Left colon (tissue), 2 donors: ENCODE data around the gene MRPL10. TPM values are rescaled to one million over a fixed set of nuclear protein-coding genes. Genes with fewer than 3 reads are reported as not detected.

ENCODE experiments used
- ATAC-seq: fragments of 200-7000 bp; cut with Tn5 transposase; one replicate; pipeline ENCODE4 v1.9.1; 2020; ENCODE audit warnings: mild to moderate bottlenecking, moderate library complexity
- DNase-seq, 2 donors: peaks; one replicate each; pipeline ENCODE4 v3.0.0-alpha.2; 2020
- intact Hi-C, 2 donors: fragments of 100-400 bp; cut with DNase I in 1 of 2; cut with micrococcal nuclease in 1 of 2; formaldehyde crosslinking; loops; one replicate each; pipeline versions ENCODE4 v1.11.2 to v1.14.0; 2022; cut with DNase I, micrococcal nuclease
- total RNA-seq, 2 donors: library from RNA; stranded (reverse); fragmentation: NEBNext Ultra II Directional; extraction: Animal tissue kit (Norgen Biotek cat#: 25700); gene quantifications; one replicate each; pipeline ENCODE4 v1.2.1, GENCODE V29; 2021
- donor health status: DM: no; HTN: no; CAD: no.
- donor health status: DM: yes; HTN: yes; CAD: no.

MRPL10 gene
- total RNA-seq, 2 donors from 2014 or later = 31.5 to 37.5 TPM

DNA sequence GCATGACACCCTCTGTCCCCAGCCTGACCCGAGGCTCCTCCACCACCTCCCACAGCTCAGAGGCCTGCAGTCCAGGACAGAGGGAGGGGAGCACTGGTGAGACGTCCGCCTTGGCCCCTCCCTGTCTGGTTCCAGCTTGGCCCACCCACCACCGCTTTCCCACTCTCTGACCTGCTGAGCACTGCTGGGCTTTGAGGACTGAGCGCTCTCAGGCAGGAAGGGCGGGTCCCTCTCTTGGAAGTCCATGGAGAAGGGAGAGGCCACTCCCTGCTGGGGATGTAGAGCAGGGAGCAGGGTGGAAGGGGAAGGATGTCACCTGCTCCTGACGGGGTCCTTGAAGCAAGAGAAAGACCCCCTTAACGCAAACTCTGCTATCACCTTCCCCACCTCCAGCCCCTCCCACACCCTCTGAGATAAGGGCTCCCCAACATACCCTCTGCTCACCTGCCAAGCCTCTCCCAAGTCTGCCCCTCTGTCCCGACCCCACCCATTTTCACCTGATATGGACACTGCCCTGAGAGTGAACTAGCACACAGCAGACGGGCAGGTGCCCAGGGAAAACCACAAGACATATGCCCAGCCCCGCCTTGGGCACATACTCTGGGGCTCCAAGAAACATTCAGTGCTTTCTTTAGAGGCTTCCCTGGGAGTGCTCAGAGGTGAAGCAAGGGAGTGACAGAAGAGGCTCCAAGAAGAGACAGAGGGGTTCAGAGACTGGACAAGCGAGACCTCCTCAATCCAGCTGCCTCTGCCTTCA, 11.1 kb downstream of the MRPL10 start:
- peak; percentile 77 for ATAC-seq
- DNase-seq = peak; percentile 74 to 88
- intact Hi-C loops = no loop called here

DNA sequence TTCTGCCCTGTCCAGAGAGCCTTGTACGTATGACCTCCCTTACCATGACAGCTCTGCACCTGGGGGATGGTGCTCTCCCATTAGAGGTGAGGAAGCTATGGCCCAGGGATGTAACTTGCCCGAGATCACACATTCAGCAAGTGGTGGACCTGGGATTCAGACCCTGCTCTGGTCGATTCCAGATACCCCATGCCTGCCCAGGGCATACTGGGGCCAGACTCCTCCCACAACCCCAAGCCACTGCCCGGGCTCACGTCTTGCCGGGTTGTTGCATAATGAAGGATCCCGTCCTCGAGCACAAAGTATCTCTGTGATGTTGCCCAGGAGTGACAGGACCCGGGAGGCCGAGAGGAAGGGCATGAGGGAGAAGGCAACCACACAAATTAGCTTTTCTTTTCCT, 11.9 kb downstream of the MRPL10 start:
- intact Hi-C loops = no loop called here
- ATAC-seq = no peak
- DNase-seq = peak in 1 of 2 donors; percentile 23

DNA sequence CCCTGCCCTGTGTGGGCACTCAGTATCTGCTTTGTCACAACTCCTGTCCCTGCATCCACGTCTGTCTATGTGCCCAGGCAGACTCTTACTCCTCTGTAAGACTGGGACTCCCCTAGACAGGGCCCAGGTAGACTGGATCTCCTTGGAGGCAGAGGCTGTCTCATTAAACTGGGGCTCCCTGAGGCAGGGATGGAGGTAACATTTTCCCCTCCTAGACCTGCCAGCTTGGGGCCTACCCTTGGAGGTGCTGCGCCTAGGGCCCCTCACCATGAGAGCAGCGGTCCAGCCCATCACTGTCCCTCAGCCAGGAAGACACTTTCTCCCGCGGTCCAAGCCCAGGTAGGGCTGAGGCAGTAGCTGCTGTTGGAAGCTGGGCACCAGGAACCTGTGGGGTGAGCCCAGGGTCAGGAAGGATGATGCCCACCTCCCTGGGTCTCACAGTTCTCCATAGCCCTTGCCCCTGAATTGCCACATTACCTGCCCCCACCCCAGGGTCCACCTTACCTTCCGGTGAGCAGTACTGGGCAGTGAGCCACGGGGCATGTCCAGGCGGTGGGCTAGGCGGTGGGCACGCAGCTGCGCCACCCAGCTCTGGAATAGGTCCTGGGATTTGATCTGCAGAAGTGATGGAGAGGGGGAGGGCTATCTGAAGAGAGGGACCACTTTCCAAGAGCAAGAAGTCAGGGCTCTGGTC, 13.2 kb downstream of the MRPL10 start:
- intact Hi-C loops = no loop called here
- ATAC-seq (no peak), DNase-seq (peak in 1 of 2 donors; percentile 23)

DNA sequence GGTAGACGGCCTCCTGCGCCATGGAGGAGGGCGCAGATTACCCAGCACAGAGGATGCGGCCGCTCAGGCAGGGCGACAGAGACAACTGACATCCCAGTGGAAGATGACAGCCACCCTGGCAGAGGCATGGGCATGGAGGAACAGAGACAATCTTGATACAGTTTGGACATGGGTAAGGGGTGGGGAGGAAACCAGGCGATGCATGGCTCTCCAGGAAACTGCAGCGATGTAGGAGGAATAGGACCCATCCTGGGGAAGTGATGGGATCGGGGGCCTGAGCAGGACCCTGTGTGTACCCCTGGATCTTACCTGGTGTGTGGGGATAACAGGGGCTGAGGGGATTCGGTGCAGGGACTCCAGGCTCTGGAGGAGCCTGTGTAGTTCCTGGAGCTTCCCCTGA, 14.4 kb downstream of the MRPL10 start:
- ATAC-seq (no peak), DNase-seq (no peak)
- intact Hi-C loops = no loop called here

DNA sequence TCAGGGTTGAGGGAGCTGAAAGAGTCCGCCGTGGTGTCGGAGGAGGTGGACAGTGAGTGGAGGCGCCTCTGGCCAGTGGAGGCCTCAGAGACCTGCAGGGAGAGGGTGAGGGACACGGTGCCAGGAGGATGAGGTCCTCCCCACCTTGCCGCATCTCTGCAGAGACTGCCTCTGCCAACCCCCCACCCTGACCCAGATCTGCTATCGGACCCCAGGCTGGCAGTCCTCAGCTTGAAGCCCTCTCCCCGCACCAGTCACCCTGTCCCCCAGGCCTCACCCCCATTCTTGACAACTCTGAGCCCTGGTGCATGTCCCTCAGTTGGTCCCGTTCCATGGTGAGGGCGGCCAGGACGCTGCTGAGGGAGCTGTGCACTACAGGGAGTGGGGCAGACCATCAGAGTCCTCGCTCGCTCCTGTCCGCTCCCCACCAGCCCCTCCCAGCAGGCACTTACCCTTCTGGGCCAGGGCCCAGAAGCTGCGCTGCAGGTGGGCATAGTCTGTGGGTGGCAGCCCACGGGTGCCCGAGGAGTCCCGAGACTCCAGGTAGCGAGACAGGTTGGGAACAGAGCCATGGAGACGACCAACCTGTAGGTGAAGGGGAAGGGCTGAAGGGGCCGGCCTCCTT, 15.1 kb downstream of the MRPL10 start:
- DNase-seq = no peak
- ATAC-seq = no peak
- intact Hi-C loops = no loop called here

DNA sequence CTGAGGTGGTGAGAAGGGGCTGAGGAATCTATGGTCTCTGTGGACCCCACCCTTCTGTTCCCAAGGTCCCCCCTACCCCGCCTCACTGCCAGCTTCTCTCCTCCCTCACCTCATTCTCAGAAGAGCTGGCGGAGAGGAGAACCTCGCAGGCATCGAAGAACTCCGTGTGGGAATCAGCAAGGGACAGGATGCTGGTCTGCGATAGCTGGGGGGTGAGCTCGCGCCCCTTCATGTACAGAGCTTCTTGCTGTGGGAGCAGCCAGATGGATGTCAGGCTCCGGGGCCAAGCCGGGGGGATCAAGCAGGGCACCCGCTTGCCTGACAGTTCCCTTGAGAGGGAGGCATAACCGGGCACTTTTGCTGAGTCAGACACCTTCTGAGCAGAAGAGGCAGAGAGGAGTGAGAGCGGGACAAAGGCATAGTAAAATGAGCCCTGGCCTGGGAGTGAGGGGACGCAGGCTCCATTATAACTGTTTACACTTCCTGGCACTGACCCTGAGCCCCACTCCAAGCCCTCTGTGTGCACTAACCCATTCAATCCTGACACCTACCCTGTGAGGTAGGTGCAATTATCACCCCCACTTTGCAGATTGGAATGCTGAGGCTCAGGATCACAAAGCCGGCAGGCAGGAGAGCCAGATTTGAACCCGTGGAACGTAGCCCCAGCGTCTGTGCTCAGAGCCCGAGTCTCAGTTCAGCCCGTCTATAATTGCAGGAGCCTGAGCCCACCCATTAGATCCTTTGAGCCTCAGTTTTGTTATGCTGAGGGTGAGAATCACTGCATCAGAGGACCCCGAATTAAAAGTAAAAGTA, 16.0 kb downstream of the MRPL10 start:
- no peak for ATAC-seq
- intact Hi-C loops = no loop called here
- DNase-seq = no peak

DNA sequence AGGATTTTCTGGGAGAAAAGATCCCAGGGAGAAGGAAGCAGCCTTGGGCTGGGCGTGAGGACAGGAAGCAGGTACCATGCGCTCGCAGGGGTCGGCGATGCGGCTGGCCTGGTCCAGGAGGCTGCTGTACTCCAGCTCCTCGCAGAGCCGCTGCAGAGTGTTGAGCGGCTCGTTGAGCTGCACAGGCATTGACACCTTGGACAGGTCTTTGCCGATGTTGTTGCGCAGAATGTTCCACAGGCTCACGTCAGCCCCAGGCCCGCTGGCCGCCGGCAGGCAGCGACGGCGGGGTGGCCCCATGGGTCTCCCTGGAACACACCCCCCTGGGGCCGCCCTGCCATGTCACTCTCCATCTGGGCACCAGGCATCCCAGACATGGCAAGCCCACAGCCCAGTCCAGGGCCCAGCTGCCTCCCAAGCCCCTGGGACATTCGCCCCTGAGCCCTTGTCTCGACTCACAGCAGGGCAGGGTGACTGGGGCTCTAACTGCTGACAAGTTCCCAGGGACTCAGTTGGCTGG, 17.8 kb downstream of the MRPL10 start:
- DNase-seq (no peak), ATAC-seq (no peak)
- intact Hi-C loops = no loop called here

DNA sequence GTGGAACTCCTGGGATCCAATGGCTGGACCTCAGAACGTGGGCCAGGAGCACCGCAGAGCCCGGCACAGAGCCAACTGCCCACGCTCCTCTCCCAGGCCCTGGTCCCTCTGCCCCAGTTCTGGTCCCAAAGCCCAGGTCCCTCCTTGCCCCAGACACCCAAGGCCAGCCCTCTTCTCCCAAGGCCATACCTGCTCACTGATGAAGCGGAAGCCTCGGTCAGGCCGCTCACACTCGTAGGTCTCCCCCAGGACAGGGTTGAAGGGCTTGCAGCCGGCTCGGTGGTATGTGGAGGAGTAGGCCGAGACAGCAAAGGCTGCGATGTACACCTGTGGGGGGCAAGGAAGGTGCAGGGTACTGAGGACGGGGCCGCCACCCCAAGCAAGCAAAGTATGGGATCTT, 18.3 kb downstream of the MRPL10 start:
- intact Hi-C loops = no loop called here
- DNase-seq = no peak
- no peak for ATAC-seq

DNA sequence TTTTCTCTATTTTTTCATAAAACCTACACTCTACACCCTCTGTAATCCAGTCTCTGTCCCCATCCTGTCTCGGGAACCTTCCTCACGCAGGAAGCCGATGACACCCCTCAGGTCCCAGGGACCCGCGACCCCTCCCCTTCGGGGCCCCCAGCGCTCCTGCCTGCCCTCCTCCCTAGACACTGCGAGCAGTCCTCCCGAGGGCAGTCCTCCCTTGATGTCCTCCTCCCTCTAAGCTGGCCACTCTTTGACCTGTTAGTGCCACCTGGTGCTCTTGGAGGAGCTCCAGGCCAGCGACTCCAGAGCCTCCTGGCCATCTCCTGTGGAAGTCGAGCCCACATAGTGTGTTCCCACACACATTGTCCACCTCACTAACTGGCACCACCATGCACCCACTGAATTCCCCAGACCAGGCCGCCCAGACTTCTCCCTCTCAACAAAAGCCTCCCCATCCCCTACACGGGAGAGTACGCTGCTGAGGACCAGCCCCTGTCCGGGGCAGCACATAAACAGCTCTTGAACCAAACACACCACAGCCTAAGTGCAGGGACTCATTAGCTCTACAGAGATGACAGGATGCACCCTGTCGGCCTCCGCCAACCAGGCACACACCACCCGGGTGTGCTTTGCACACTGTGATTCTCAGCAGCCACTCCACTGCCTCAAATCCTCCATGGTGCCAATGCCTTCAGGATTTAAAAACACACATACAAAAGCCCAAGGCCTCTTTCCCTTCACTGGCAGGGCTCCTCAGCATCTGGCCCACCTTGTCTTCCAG, 19.0 kb downstream of the MRPL10 start:
- ATAC-seq (no peak), DNase-seq (no peak)
- intact Hi-C loops = no loop called here

DNA sequence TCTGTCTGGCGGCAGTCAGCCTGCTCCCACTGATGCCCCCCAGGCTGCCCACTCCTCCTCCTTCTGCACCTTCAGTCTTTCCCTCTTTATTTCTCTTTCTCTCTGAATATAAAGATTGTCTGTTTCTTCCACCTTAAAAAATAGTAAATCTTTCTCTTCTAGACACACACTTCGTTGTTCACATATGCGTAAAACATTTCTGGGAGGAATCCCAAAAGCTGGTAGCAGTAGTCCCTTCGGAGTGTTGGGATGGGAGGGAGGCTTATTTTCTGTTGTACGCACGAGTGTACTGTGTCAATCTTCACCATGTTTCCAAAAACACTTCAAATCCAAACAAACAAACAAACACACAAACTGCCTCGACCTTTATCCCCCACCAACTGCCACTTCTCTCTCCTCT, 19.6 kb downstream of the MRPL10 start:
- intact Hi-C loops = no loop called here
- ATAC-seq (no peak), DNase-seq (no peak)

DNA sequence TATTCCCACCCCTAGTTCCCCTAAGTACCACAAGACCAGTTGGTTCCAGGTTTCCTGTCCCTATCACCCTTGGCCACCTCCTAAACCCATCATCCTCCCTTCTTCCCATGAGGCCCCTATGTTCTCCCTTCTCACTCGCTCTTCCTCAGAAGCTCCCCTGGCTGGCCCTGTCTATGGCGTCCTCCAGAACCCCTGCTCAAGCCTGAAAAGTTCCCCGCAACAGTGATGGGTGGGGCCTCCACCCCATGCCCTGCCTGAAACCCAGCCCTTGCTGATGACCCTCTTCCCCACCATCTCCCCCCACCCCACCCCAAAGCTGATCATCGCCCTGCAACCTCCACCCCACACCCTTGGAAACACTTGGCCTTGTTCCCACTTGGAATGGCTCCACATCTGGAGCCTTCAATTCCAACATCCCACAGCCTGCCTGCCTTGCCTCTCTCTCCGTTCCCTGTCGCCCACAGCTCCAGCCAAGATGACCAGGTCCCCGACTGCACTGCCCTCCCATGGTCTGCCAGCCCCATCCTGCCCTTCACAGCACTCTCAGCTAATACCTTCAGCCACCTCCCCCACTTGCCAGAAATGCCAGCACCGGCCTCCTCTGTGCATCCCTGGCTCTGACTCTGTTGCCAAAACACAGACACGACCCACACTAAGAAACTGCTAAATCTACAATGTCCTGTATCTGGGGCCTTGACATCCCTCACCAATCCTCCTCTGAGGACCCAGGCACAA, 20.3 kb downstream of the MRPL10 start:
- intact Hi-C loops = no loop called here
- ATAC-seq = peak; percentile 46
- peak in 1 of 2 donors; percentile 58 for DNase-seq

DNA sequence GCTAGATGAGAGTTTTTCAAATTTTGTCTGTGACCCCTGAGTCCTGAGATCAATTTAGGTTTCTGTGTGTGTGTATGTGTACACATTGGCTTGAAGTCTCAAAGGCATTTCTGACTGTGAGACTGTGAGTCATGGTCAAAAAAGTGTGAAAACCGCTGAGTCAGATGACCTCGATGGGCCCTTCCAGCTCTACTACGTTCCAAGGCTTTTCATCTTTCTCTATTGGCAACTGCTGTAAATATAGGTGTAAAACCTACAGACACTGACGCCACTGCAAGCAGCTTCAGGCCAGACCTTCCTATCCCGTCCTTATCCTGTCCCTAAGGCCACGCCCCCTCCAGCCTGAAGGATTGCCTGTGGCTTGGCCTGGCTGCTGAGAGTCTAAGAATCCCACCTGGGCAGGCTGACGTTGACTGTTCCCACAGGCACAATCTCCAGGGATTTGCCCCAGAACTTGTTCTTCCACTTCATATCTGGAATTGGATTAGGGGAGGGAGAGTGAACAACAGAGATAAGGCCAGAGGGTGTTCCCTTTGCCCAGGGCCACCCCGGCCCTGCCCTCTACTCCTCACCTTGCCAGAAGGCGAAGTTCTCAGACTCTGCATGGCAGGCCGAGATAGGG, 21.0 kb downstream of the MRPL10 start:
- peak; percentile 84 for ATAC-seq
- peak; percentile 88 to 91 for DNase-seq
- intact Hi-C loops = no loop called here

DNA sequence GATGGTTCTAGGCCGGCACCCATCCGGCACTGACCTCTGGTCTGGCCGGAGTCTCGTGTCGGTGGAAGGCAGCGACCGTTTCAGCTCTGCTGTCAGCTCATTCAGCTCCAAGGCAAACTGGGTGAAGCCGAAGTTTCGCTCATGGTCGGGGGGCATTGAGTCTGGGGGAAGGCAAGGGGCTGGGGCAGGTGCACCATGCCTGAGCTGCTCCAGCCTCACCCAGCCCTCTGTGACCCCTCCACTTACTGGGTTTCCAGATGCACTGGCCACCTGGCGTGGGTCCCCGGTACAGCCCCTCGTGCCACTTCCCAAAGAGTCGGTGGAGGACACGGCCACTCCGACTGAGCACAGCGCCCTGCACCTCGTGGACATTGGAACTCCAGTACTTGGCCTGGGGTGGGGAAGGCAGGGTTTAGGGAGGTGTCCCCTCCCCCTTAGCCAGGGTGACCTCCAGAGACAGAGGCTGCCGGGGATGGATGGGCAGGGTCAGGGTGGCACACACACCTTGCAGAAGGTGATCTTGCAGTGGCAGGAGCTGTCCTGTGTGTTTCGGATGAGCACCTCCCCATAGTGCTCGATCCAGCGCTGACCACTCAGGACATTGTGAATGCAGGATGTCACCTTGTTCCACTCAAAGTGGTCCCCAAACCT, 22.4 kb downstream of the MRPL10 start:
- ATAC-seq = no peak
- DNase-seq = no peak
- intact Hi-C loops = no loop called here

DNA sequence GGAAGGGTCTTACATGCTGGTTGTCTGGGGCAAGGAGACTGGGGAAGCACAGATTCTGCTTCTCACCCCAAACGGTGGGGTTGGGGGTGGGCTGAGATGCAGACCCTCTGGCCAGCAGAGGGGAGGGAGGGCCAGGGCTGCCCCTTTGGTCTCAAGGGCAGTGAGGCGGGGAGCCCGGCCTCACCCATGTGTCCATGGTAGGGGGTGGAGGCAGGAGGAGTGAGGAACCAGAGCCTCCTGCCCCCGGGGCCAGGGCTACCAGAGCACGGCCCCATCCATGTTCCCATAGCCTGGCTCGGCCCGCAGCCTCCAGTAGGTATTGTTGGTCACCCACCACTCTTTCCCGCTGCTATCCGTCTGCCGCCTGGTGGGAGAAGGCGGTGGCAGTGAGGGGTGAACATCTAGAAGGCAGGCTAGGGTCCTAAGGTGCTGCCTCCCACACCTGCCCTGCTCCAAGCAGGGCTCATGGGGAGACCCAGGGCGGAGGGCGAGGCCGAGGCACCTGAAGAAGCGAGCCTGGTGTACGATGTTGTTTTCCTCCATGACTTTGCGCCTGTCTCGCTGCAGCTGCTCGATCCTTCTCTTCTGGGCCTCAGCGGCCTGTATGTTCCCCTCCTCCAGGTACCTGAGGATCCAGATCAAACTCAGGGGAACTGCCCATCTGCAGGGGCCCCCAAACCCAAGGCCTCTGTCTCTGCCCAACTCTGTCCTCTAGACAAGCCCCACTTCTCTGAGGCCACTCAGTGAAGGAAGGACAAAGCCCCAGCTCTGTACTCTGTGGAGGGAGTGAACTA, 23.1 kb downstream of the MRPL10 start:
- ATAC-seq = no peak
- no peak for DNase-seq
- intact Hi-C loops = no loop called here

DNA sequence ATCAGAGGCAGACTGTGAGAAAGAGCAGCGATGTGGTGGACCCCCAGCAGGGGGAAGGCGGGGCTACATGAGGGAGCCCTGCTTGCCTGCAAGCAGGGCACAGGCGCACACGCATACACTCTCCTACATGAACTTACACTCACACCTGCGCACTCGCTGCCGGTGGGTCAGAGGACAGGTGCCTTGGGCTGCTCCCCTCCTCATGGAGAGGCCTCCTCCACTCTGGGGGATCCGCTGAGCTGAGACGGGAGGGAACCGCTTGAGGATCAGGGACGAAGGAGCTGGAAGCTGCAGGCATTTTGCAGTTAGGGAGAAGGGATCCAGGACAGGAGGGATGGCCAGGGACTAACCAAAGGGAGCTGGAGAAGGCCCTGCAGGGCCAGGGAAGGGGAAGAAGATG, 23.9 kb downstream of the MRPL10 start:
- ATAC-seq (no peak), DNase-seq (no peak)
- intact Hi-C loops = no loop called here

DNA sequence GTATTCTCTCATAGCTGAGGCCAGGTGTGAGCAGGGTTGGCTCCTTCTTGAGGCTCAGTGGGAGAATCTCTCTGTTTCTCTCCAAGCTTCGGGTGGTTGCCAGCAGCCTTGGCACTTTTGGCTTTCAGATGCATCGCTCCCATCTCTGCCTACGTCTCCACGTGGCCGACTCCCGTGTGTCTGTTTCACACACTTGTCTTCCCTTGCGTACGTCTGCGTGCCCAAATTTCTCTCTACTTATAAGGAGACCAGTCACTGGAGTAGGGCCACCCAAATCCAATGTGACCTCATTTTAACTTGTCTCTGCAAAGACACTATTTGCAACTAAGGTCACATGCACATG, 24.5 kb downstream of the MRPL10 start:
- DNase-seq (no peak), ATAC-seq (no peak)
- intact Hi-C loops = no loop called here
